Keratinocyte (primary cell): ENCODE data around the gene AGPS. TPM values are rescaled to one million over a fixed set of nuclear protein-coding genes. Genes with fewer than 3 reads are reported as not detected.

Experiments used
- DNase-seq: peaks from one replicate; pipeline ENCODE4 v3.0.0-alpha.2; 2011; ENCODE audit warnings: low read depth, missing footprints, low spot score
- FAIRE-seq: peaks from 2 replicates; lab custom pipeline; 2011; peaks lifted over from hg19 to GRCh38; lab: Jason Lieb, UNC
- H2AFZ ChIP-seq: 2 replicates; pipeline ENCODE4 v1.6.0; 2012; ENCODE audit warnings: low read length, control low read depth, inconsistent platforms; ENCODE audit not compliant: control insufficient read depth
- H3K27ac ChIP-seq: 2 replicates; pipeline ENCODE4 v1.5.1; 2011; ENCODE audit warnings: low read length; ENCODE audit not compliant: control insufficient read depth, insufficient read depth
- H3K27me3 ChIP-seq: 3 replicates; pipeline ENCODE4 v1.6.0; 2011; ENCODE audit warnings: low read length; ENCODE audit not compliant: control insufficient read depth, insufficient read depth; ENCODE audit errors: extremely low read depth
- H3K36me3 ChIP-seq, 2 experiments: 2 replicates in 1 of 2; 3 replicates in 1 of 2; pipeline ENCODE4 v1.5.1; 2011; ENCODE audit warnings: low read length in 2 of 2, mild to moderate bottlenecking in 1 of 2; ENCODE audit not compliant: control insufficient read depth in 2 of 2, insufficient read depth in 2 of 2; ENCODE audit errors: extremely low read depth in 1 of 2
- H3K4me1 ChIP-seq: 3 replicates; pipeline ENCODE4 v1.5.1; 2011; ENCODE audit warnings: low read length; ENCODE audit not compliant: control insufficient read depth, insufficient read depth; ENCODE audit errors: extremely low read depth
- H3K4me2 ChIP-seq: 3 replicates; pipeline ENCODE4 v1.6.0; 2011; ENCODE audit warnings: low read depth, low read length; ENCODE audit not compliant: control insufficient read depth, insufficient read depth; ENCODE audit errors: extremely low read depth
- H3K4me3 ChIP-seq, 3 experiments: fragments of 200-600 bp in 1 of 3; sonication (generic) in 1 of 3; 2 replicates in 2 of 3; 3 replicates in 1 of 3; pipeline ENCODE4 v1.5.1; 2011 to 2016; ENCODE audit warnings: low read length in 3 of 3, mild to moderate bottlenecking in 3 of 3, control low read depth in 2 of 3, inconsistent platforms in 1 of 3, low read depth in 1 of 3, mixed read lengths in 1 of 3, mixed run types in 1 of 3, moderate library complexity in 1 of 3; ENCODE audit not compliant: control insufficient read depth in 2 of 3, insufficient read depth in 2 of 3; ENCODE audit errors: extremely low read depth in 1 of 3
- H3K79me2 ChIP-seq: 2 replicates; pipeline ENCODE4 v1.6.0; 2012; ENCODE audit warnings: low read length; ENCODE audit not compliant: control insufficient read depth, insufficient read depth
- H3K9ac ChIP-seq: 3 replicates; pipeline ENCODE4 v1.6.0; 2011; ENCODE audit warnings: low read length; ENCODE audit not compliant: control insufficient read depth, insufficient read depth; ENCODE audit errors: extremely low read depth
- H3K9me1 ChIP-seq: 3 replicates; pipeline ENCODE4 v1.6.0; 2011; ENCODE audit warnings: low read length; ENCODE audit not compliant: control insufficient read depth, insufficient read depth; ENCODE audit errors: extremely low read depth
- H3K9me3 ChIP-seq: 2 replicates; pipeline ENCODE4 v1.5.1; 2012; ENCODE audit warnings: low read depth, low read length; ENCODE audit not compliant: control insufficient read depth
- H4K20me1 ChIP-seq: 3 replicates; pipeline ENCODE4 v1.6.0; 2011; ENCODE audit warnings: low read length; ENCODE audit not compliant: control insufficient read depth, insufficient read depth; ENCODE audit errors: extremely low read depth
- EZH2 ChIP-seq: IDR thresholded peaks from one replicate; pipeline ENCODE4 v1.6.1; 2012; ENCODE audit warnings: inconsistent platforms, mild to moderate bottlenecking, low read length, moderate library complexity
- dilution Hi-C: fragments of 300-500 bp; cut with MboI; formaldehyde crosslinking; loops from one replicate; pipeline ENCODE4 v1.7.0; 2020; ENCODE audit warnings: low sequenced_read_pairs; ENCODE audit not compliant: extremely low pct_ligation_motif_present
- polyA plus RNA-seq, 5 experiments: library from polyadenylated mRNA; depleted of rRNA in 3 of 5; stranded (reverse) in 3 of 5; stranded (forward) in 1 of 5; unstranded in 1 of 5; fragments of >200 nt; gene quantifications; 1 replicate in 1 of 5; 2 replicates in 3 of 5; 3 replicates in 1 of 5; pipeline versions ENCODE4 v1.2.1 to v1.2.3, GENCODE V29; 2011 to 2012; ENCODE audit warnings: missing spikeins in 2 of 5, low read depth in 1 of 5, low replicate concordance in 1 of 5
- TF ChIP-seq, protein P1 (sequence below), 3 experiments: IDR thresholded peaks in 1 of 3; conservative IDR thresholded peaks in 1 of 3; optimal IDR thresholded peaks in 1 of 3; 2 replicates in 2 of 3; 3 replicates in 1 of 3; pipeline versions ENCODE3 to v1.5.1; 2011; ENCODE audit warnings: low read length in 3 of 3, mild to moderate bottlenecking in 3 of 3, moderate library complexity in 2 of 3, control low read depth in 1 of 3, inconsistent platforms in 1 of 3; ENCODE audit not compliant: insufficient read depth in 2 of 3; ENCODE audit errors: extremely low read depth in 1 of 3

AGPS gene
- polyA plus RNA-seq, 1 donor (not counting 4 experiments of a cell fraction or from before 2014, with no cell fraction given): 28.0 TPM

DNA sequence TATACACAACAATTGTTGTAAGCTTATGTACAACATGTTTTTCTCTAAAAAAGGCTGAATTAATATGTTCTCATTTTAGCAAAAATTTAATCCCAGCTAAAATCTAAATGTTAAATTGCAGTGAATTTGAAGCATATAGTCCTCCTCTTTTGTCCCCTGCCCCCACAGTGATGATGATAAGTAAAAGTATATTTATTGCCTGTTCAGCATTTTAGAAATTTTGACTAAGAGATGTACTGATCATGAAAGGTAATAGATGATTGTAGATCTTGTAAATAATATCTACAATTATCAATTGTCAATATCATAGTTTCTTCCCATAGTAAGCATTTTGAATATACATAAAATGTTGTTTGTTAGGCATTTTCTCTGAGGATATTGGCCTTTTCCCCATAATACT is 113.9 kb downstream of the AGPS start:
- Histone ChIP-seq H3K9ac (no peak overlapping the region), H3K9me3 (no peaks in the 10 kb centered on the region), H3K4me3 (no peak overlapping the region), H3K27me3 (no peaks in the 10 kb centered on the region), H2AFZ (no peak overlapping the region), H3K9me1 (no peaks in the 10 kb centered on the region), H3K36me3 (no peaks in the 10 kb centered on the region), H3K4me1 (no peaks in the 10 kb centered on the region), H4K20me1 (no peaks in the 10 kb centered on the region), H3K4me2 (no peak overlapping the region), H3K27ac (no peak overlapping the region), H3K79me2 (no peaks in the 10 kb centered on the region)
- DNase-seq (no peak), FAIRE-seq (no peak)
- no peak for TF ChIP-seq EZH2
- TF ChIP-seq, protein P1, sequence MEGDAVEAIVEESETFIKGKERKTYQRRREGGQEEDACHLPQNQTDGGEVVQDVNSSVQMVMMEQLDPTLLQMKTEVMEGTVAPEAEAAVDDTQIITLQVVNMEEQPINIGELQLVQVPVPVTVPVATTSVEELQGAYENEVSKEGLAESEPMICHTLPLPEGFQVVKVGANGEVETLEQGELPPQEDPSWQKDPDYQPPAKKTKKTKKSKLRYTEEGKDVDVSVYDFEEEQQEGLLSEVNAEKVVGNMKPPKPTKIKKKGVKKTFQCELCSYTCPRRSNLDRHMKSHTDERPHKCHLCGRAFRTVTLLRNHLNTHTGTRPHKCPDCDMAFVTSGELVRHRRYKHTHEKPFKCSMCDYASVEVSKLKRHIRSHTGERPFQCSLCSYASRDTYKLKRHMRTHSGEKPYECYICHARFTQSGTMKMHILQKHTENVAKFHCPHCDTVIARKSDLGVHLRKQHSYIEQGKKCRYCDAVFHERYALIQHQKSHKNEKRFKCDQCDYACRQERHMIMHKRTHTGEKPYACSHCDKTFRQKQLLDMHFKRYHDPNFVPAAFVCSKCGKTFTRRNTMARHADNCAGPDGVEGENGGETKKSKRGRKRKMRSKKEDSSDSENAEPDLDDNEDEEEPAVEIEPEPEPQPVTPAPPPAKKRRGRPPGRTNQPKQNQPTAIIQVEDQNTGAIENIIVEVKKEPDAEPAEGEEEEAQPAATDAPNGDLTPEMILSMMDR (optimal IDR thresholded peaks at IDR 0.05 in 1 of 3, IDR thresholded peaks at IDR 0.05 in 1 of 3, conservative IDR thresholded peaks at IDR 0.05 in 1 of 3; ENCODE audit: extremely low read depth in 1 of 3, insufficient read depth in 2 of 3, low read length in 3 of 3): no peak
- dilution Hi-C loops: no loop called here

DNA sequence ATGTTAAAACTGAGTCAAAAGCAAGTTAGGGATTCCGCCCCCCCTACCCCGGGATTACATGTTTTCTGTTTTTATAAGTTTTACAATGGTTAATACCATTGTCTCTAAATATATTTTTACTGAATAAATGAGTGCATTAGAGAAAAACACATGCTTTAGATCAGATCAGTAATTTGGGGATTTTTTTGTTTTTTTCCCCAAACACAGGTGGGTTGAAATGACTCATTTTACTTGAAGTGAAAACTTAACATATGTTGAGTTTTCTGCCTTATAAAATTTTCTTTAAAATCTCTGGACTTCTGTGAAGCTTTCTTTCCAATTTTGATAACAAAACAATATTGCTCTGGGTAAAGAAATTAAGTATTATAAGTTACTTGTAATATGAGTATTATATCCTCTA is 114.4 kb downstream of the AGPS start:
- Histone ChIP-seq H3K9me3 (no peaks in the 10 kb centered on the region), H3K4me3 (no peak overlapping the region), H4K20me1 (no peaks in the 10 kb centered on the region), H3K4me1 (no peaks in the 10 kb centered on the region), H3K27ac (no peak overlapping the region), H3K27me3 (no peaks in the 10 kb centered on the region), H3K9me1 (no peaks in the 10 kb centered on the region), H2AFZ (no peak overlapping the region), H3K9ac (no peak overlapping the region), H3K79me2 (no peaks in the 10 kb centered on the region), H3K36me3 (no peaks in the 10 kb centered on the region), H3K4me2 (no peak overlapping the region)
- FAIRE-seq: no peak
- dilution Hi-C loops: no loop called here
- TF ChIP-seq, protein P1 (optimal IDR thresholded peaks at IDR 0.05 in 1 of 3, IDR thresholded peaks at IDR 0.05 in 1 of 3, conservative IDR thresholded peaks at IDR 0.05 in 1 of 3; ENCODE audit: extremely low read depth in 1 of 3, insufficient read depth in 2 of 3, low read length in 3 of 3): no peak
- TF ChIP-seq EZH2: no peak
- no peak for DNase-seq
